Measurements from ENCODE around the gene LTBP1. TPM values are rescaled to one million over a fixed set of nuclear protein-coding genes. Genes with fewer than 3 reads are reported as not detected.
"Not testable (repeated sequence)": the region's sequence is repeated elsewhere in the genome, so short reads cannot be mapped to it uniquely, and the experiment has no call there.

LTBP1 gene
- total RNA-seq, 1 experiment from 2014 or later: 13.9 TPM

DNA sequence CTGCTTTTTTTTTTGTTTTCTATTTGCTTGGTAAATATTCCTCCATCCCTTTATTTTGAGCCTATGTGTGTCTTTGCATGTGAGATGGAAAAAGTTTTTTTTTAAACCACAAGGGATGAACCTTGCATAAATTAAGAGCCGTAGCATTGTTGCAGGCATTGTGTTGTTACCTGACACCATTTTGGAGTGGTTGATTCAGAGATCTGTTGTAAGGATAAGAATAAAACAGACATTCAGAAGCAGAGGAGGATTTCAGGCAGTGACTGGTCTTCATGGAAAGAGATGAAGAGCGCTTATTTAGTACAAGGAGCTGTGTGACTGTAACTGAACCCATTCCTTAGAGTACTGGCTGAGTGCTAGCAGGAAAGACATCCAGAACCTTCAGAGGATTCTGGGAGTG, 101.2 kb downstream of the LTBP1 start:
- TF ChIP-seq, protein P1, sequence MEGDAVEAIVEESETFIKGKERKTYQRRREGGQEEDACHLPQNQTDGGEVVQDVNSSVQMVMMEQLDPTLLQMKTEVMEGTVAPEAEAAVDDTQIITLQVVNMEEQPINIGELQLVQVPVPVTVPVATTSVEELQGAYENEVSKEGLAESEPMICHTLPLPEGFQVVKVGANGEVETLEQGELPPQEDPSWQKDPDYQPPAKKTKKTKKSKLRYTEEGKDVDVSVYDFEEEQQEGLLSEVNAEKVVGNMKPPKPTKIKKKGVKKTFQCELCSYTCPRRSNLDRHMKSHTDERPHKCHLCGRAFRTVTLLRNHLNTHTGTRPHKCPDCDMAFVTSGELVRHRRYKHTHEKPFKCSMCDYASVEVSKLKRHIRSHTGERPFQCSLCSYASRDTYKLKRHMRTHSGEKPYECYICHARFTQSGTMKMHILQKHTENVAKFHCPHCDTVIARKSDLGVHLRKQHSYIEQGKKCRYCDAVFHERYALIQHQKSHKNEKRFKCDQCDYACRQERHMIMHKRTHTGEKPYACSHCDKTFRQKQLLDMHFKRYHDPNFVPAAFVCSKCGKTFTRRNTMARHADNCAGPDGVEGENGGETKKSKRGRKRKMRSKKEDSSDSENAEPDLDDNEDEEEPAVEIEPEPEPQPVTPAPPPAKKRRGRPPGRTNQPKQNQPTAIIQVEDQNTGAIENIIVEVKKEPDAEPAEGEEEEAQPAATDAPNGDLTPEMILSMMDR (IDR thresholded peaks at IDR 0.05; ENCODE audit: unreplicated experiment): no peak
- Mint-ChIP-seq H3K4me3 (ENCODE audit: low read depth, unreplicated experiment) (no peak overlapping the region), H3K36me3 (ENCODE audit: insufficient read depth, unreplicated experiment) (no peaks in the 10 kb centered on the region), H3K9me3 (ENCODE audit: low read depth, unreplicated experiment) (no peaks in the 10 kb centered on the region), H3K27me3 (ENCODE audit: unreplicated experiment) (no peaks in the 10 kb centered on the region), H3K4me1 (ENCODE audit: low read depth, unreplicated experiment) (no peaks in the 10 kb centered on the region), H3K27ac (ENCODE audit: unreplicated experiment) (no peak overlapping the region)
- intact Hi-C loops (cut with micrococcal nuclease; ENCODE audit: unreplicated experiment): no loop called here
- no peak for DNase-seq
- CTCF ChIA-PET: no interaction called here
- no TSS peak for BruUV-seq (replicated peaks)

DNA sequence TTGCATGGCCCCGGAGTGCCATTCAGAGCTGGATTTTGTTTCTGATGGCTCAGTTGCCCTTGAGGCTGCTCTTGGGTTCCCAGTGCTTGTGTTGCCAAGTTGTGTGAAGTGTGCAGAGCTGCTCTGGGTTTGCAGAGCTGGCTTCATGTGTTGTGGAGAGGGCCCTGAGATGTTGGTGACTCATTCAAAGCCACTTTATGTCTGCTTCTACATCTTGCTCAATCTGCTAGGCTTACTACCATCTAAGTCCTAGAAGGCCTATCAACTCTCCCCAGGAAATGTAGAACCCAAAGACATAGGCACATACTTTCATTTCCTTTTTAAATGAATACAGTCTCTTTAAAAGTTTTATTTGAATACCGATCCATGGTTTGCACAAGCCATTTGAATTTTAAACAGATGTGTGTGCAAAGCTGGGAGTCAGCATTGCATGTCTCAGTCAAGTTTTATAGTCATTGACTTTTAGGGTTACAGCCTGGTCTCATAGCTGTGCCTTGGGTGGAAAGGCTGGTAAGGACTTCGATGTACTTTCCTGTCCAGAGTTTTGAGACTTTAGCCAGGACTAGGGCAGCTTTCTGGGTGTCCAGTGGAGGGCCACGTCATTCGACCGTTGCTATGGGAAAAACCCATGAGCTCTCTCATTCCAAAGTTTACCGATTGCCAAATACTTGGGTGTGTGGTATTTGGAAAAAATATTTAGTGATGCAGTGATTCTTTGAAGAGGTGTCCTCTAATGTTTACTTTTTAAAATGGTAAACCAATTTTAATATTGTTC, 105.0 kb downstream of the LTBP1 start:
- Mint-ChIP-seq H3K4me3 (ENCODE audit: low read depth, unreplicated experiment) (no peak overlapping the region), H3K27ac (ENCODE audit: unreplicated experiment) (no peak overlapping the region), H3K9me3 (ENCODE audit: low read depth, unreplicated experiment) (peaks cover 3% of the 10 kb centered on the region), H3K4me1 (ENCODE audit: low read depth, unreplicated experiment) (no peaks in the 10 kb centered on the region), H3K27me3 (ENCODE audit: unreplicated experiment) (no peaks in the 10 kb centered on the region), H3K36me3 (ENCODE audit: insufficient read depth, unreplicated experiment) (no peaks in the 10 kb centered on the region)
- BruUV-seq (replicated peaks): no TSS peak
- CTCF ChIA-PET: interaction anchor here (1.4 kb wide), 1 partner anchor 24 kb away, joined by 3 read pairs; no protein-coding TSS in a partner anchor
- DNase-seq: no peak
- TF ChIP-seq, protein P1 (IDR thresholded peaks at IDR 0.05; ENCODE audit: unreplicated experiment): no peak
- intact Hi-C loops (cut with micrococcal nuclease; ENCODE audit: unreplicated experiment): no loop called here

DNA sequence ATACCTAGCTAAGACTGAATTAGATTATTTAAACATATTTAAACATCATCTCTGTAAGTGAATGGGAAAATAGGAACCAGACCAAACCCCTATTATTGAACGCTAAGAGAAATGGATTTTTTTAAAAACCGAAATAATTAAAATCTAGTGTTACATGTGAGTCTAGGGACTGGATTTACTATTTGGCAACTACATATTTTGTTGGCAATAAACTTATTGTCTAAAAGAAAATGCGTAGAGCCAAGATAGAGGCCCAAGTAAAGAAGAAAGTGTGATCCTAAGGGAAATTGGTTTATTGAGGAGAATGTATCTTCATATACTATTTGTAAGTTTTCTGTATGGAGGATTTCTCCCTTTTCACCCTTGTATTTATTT, 105.6 kb downstream of the LTBP1 start:
- Mint-ChIP-seq H3K9me3 (ENCODE audit: low read depth, unreplicated experiment) (peaks cover 3% of the 10 kb centered on the region), H3K4me1 (ENCODE audit: low read depth, unreplicated experiment) (no peaks in the 10 kb centered on the region), H3K4me3 (ENCODE audit: low read depth, unreplicated experiment) (no peak overlapping the region), H3K36me3 (ENCODE audit: insufficient read depth, unreplicated experiment) (no peaks in the 10 kb centered on the region), H3K27ac (ENCODE audit: unreplicated experiment) (no peak overlapping the region), H3K27me3 (ENCODE audit: unreplicated experiment) (no peaks in the 10 kb centered on the region)
- CTCF ChIA-PET: interaction anchor here (1.4 kb wide), 1 partner anchor 24 kb away, joined by 3 read pairs; no protein-coding TSS in a partner anchor
- no peak for DNase-seq
- no TSS peak for BruUV-seq (replicated peaks)
- intact Hi-C loops (cut with micrococcal nuclease; ENCODE audit: unreplicated experiment): no loop called here
- TF ChIP-seq, protein P1 (IDR thresholded peaks at IDR 0.05; ENCODE audit: unreplicated experiment): no peak

DNA sequence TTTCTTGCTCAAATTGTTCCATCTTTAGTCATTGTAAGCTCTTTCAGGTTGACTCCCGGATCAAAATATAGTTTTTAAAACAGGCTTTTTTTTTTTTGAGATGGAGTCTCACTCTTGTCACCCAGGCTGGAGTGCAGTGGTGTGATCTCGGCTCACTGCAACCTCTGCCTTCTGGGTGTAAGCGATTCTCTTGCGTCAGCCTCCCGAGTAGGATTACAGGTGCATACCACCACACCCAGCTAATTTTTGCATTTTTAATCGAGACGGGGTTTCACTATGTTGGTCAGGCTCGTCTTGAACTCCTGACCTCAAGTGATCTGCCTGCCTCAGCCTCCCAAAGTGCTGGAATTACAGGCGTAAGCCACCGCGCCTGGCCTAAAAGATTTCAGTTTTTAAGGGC, 106.0 kb downstream of the LTBP1 start:
- DNase-seq; intact Hi-C loops (cut with micrococcal nuclease; ENCODE audit: unreplicated experiment); H3K4me3 Mint-ChIP-seq (ENCODE audit: low read depth, unreplicated experiment); H3K27ac Mint-ChIP-seq (ENCODE audit: unreplicated experiment); CTCF ChIA-PET; BruUV-seq (replicated peaks); H3K4me1 Mint-ChIP-seq (ENCODE audit: low read depth, unreplicated experiment); H3K9me3 Mint-ChIP-seq (ENCODE audit: low read depth, unreplicated experiment); H3K27me3 Mint-ChIP-seq (ENCODE audit: unreplicated experiment); H3K36me3 Mint-ChIP-seq (ENCODE audit: insufficient read depth, unreplicated experiment): not testable (repeated sequence)

DNA sequence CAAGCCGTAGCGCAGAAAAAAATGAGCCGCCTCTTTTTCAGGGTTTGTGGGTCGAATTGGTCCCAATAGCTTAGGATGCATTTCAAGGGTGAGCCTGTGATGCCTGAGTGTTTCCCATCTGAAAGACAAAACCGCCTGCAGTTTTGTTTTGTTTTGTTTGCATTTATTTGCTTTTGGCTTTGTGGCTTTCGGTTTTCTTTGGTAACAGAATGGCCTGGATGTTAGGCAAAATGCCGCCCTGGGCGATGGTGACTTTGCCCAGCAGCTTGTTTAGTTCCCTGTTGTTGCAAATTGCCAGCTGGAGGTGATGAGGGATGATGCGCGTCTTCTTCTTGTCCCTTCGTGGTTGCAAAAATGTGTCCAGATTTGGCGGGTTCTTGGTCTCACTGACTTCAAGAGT, 109.4 kb downstream of the LTBP1 start:
- no peaks in the 10 kb centered on the region for H3K36me3 Mint-ChIP-seq (ENCODE audit: insufficient read depth, unreplicated experiment)
- H3K9me3 Mint-ChIP-seq (ENCODE audit: low read depth, unreplicated experiment): peaks cover 3% of the 10 kb centered on the region
- H3K27me3 Mint-ChIP-seq (ENCODE audit: unreplicated experiment): no peaks in the 10 kb centered on the region
- H3K4me1 Mint-ChIP-seq (ENCODE audit: low read depth, unreplicated experiment): no peaks in the 10 kb centered on the region
- intact Hi-C loops (cut with micrococcal nuclease; ENCODE audit: unreplicated experiment): no loop called here
- no peak for DNase-seq
- no TSS peak for BruUV-seq (replicated peaks)
- CTCF ChIA-PET: no interaction called here
- no peak overlapping the region for H3K27ac Mint-ChIP-seq (ENCODE audit: unreplicated experiment)
- TF ChIP-seq, protein P1 (IDR thresholded peaks at IDR 0.05; ENCODE audit: unreplicated experiment): no peak
- no peak overlapping the region for H3K4me3 Mint-ChIP-seq (ENCODE audit: low read depth, unreplicated experiment)

DNA sequence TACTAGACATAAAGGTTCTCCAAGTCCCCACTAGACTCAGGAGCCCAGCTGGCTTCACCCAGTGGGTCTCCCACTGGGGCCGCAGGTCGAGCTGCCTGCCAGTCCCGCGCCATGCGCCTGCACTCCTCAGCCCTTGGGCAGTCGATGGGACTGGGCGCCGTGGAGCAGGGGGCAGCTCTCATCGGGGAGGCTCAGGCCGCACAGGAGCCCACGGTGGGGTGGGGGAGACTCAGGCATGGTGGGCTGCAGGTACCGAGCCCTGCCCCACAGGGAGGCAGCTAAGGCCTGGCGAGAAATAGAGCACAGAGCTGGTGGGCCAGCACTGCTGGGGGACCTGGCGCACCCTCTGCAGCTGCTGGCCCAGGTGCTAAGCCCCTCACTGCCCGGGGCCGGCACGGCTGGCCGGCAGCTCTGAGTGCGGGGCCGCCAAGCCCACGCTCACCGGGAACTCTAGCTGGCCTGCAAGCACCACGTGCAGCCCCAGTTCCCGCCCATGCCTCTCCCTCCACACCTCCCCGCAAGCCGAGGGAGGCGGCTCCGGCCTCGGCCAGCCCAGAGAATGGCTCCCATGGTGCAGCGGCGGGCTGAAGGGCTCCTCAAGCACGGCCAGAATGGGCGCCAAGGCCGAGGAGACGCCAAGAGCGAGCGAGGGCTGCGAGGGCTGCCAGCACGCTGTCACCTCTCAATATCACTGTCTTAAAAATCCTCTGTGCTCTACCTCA, 110.7 kb downstream of the LTBP1 start:
- H3K27ac Mint-ChIP-seq (ENCODE audit: unreplicated experiment); H3K4me1 Mint-ChIP-seq (ENCODE audit: low read depth, unreplicated experiment); H3K36me3 Mint-ChIP-seq (ENCODE audit: insufficient read depth, unreplicated experiment); DNase-seq; H3K4me3 Mint-ChIP-seq (ENCODE audit: low read depth, unreplicated experiment); intact Hi-C loops (cut with micrococcal nuclease; ENCODE audit: unreplicated experiment); H3K9me3 Mint-ChIP-seq (ENCODE audit: low read depth, unreplicated experiment); CTCF ChIA-PET; H3K27me3 Mint-ChIP-seq (ENCODE audit: unreplicated experiment); BruUV-seq (replicated peaks): not testable (repeated sequence)

All from Calu3 (cell line).